ENCODE measurements around the gene CSTPP1. TPM values are rescaled to one million over a fixed set of nuclear protein-coding genes. Genes with fewer than 3 reads are reported as not detected.
A peak's percentile ranks its signal among the peaks of the same experiment; 100 is the strongest.

CSTPP1 gene
- total RNA-seq, 3 donors from 2014 or later (not counting 1 experiment from before 2014, with no cell fraction given) = 16.2 to 17.8 (median 16.9) TPM

DNA sequence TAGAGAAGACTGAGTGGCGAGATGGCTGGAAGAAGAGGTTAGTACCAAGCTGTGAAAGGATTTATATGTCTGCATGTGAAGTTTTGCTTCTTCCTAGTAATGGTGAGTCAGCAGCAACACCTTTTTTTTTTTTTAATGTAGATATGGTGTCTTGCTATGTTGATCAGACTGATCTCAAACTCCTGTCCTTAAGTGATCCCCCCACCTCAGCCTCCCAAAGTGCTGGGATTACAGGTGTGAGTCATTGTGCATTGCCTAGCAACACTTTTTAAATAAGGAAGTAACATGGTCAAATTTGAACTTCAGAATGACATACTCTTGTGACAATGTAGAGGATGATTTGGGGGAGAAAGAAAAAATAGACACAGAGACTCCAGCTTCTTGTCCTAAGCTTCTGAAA lies 6.5 kb upstream of the CSTPP1 start:
- Mint-ChIP-seq H3K4me1 (no peaks in the 10 kb centered on the region), H3K36me3 (no peaks in the 10 kb centered on the region), H3K9me3 (no peaks in the 10 kb centered on the region), H3K4me3 (no peak overlapping the region), H3K27ac (no peak overlapping the region), H3K27me3 (ENCODE audit: low read depth in 2 of 2) (peaks cover 21 to 39% of the 10 kb centered on the region in 2 donors)
- 69% methylated on average over 1 of the region's 1 CpG for WGBS (ENCODE audit: insufficient coverage)
- intact Hi-C loops (cut with micrococcal nuclease) = no loop called here
- TF ChIP-seq, protein P1, sequence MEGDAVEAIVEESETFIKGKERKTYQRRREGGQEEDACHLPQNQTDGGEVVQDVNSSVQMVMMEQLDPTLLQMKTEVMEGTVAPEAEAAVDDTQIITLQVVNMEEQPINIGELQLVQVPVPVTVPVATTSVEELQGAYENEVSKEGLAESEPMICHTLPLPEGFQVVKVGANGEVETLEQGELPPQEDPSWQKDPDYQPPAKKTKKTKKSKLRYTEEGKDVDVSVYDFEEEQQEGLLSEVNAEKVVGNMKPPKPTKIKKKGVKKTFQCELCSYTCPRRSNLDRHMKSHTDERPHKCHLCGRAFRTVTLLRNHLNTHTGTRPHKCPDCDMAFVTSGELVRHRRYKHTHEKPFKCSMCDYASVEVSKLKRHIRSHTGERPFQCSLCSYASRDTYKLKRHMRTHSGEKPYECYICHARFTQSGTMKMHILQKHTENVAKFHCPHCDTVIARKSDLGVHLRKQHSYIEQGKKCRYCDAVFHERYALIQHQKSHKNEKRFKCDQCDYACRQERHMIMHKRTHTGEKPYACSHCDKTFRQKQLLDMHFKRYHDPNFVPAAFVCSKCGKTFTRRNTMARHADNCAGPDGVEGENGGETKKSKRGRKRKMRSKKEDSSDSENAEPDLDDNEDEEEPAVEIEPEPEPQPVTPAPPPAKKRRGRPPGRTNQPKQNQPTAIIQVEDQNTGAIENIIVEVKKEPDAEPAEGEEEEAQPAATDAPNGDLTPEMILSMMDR (IDR thresholded peaks at IDR 0.05) = no peak
- no peak overlapping the region for H3K4me3 ChIP-seq (ENCODE audit: low read length)
- H3K27ac ChIP-seq (ENCODE audit: low read length) = no peak overlapping the region
- DNase-seq (peak in 1 of 2 donors; percentile 12), ATAC-seq (peak in 2 of 3 donors; percentile 18 to 53)
- H3K4me1 ChIP-seq (ENCODE audit: control insufficient read depth, insufficient read depth, low read length) = no peaks in the 10 kb centered on the region
- peaks cover 2% of the 10 kb centered on the region for H3K27me3 ChIP-seq (ENCODE audit: control insufficient read depth, insufficient read depth, low read length)
- H3K36me3 ChIP-seq (ENCODE audit: control insufficient read depth, insufficient read depth, low read length) = no peaks in the 10 kb centered on the region
- H3K9me3 ChIP-seq (ENCODE audit: control insufficient read depth, insufficient read depth, low read length) = no peaks in the 10 kb centered on the region

DNA sequence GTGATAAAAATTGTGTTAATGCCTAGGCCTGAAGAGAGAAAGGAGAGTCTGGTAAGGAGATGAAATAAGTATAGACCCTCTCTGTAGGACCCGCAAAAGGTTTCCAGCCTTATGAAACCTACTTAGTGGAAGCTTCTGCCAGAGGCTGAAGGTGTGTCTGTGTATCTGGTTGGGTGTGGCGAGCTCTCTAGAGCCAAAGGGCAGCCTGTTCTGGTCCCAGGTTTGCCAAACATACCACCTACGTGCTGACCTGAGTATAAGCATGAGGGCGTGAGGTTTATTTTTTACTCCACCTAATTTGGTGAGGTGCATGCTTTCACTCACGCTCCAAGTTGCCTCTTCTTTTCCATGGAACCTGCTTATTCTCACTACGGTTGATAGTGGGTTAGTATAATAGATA lies 5.6 kb downstream of the CSTPP1 start:
- TF ChIP-seq, protein P1 (IDR thresholded peaks at IDR 0.05) = no peak
- H3K9me3 ChIP-seq (ENCODE audit: control insufficient read depth, insufficient read depth, low read length) = no peaks in the 10 kb centered on the region
- H3K27ac ChIP-seq (ENCODE audit: low read length) = no peak overlapping the region
- H3K27ac Mint-ChIP-seq = no peak overlapping the region
- H3K9me3 Mint-ChIP-seq = no peaks in the 10 kb centered on the region
- no peaks in the 10 kb centered on the region for H3K27me3 ChIP-seq (ENCODE audit: control insufficient read depth, insufficient read depth, low read length)
- no peaks in the 10 kb centered on the region for H3K27me3 Mint-ChIP-seq (ENCODE audit: low read depth in 2 of 2)
- H3K4me3 Mint-ChIP-seq = no peak overlapping the region
- H3K4me1 ChIP-seq (ENCODE audit: control insufficient read depth, insufficient read depth, low read length) = peaks cover 1% of the 10 kb centered on the region
- no peaks in the 10 kb centered on the region for H3K36me3 Mint-ChIP-seq
- intact Hi-C loops (cut with micrococcal nuclease) = no loop called here
- 92% methylated on average over 5 of the region's 6 CpGs for WGBS (ENCODE audit: insufficient coverage)
- ATAC-seq (no peak), DNase-seq (no peak)
- peaks cover 3% of the 10 kb centered on the region for H3K36me3 ChIP-seq (ENCODE audit: control insufficient read depth, insufficient read depth, low read length)
- peaks cover 2 to 12% of the 10 kb centered on the region in 2 donors for H3K4me1 Mint-ChIP-seq
- no peak overlapping the region for H3K4me3 ChIP-seq (ENCODE audit: low read length)

DNA sequence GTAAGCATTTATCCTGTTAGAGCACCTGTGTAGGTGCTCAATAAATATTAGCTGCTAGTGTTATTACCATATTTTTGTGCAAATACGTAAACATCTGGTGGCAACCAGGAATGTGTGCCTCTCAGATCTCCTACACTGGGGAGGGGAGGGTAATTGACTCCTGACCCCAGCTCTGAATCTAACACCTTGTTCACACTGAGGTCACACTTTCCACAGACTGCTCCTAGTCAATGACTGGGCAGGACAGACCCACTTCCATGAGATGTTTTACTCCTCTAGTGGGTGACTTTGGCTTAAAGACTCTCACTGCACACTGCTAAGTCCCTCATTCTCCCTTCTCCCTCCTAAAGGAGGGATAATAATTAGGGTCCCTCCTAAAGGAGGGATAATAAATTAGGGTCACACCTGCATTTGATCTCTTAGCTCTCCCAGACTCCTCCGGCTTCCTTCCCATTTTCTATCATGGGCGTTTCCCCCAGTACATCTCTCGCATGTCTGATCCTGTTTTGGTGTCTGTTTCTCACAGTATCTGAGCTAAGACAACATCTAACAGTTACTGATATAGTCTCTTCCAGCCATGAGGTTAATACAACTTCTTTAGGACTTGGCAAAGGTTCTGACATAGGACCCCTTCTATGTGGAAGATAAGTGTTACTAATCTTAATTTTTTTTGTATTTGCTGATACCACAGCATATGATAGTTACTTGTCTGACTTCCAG lies 8.0 kb downstream of the CSTPP1 start:
- H3K4me1 Mint-ChIP-seq = peaks cover 0 to 6% of the 10 kb centered on the region in 2 donors
- intact Hi-C loops (cut with micrococcal nuclease) = no loop called here
- H3K36me3 Mint-ChIP-seq = no peaks in the 10 kb centered on the region
- TF ChIP-seq, protein P1 (IDR thresholded peaks at IDR 0.05) = no peak
- WGBS (ENCODE audit: insufficient coverage) = 93% methylated on average over 4 of the region's 4 CpGs
- H3K9me3 Mint-ChIP-seq = no peaks in the 10 kb centered on the region
- H3K36me3 ChIP-seq (ENCODE audit: control insufficient read depth, insufficient read depth, low read length) = peaks cover 3% of the 10 kb centered on the region
- H3K27me3 Mint-ChIP-seq (ENCODE audit: low read depth in 2 of 2) = no peaks in the 10 kb centered on the region
- ATAC-seq = no peak
- H3K9me3 ChIP-seq (ENCODE audit: control insufficient read depth, insufficient read depth, low read length) = no peaks in the 10 kb centered on the region
- H3K4me3 Mint-ChIP-seq = no peak overlapping the region
- no peaks in the 10 kb centered on the region for H3K4me1 ChIP-seq (ENCODE audit: control insufficient read depth, insufficient read depth, low read length)
- H3K27ac ChIP-seq (ENCODE audit: low read length) = no peak overlapping the region
- no peaks in the 10 kb centered on the region for H3K27me3 ChIP-seq (ENCODE audit: control insufficient read depth, insufficient read depth, low read length)
- DNase-seq = no peak
- no peak overlapping the region for H3K4me3 ChIP-seq (ENCODE audit: low read length)
- H3K27ac Mint-ChIP-seq = no peak overlapping the region
